Measurements from ENCODE around the gene RAPGEF3.
A peak's percentile ranks its signal among the peaks of the same experiment; 100 is the strongest.

The RAPGEF3 gene

DNA sequence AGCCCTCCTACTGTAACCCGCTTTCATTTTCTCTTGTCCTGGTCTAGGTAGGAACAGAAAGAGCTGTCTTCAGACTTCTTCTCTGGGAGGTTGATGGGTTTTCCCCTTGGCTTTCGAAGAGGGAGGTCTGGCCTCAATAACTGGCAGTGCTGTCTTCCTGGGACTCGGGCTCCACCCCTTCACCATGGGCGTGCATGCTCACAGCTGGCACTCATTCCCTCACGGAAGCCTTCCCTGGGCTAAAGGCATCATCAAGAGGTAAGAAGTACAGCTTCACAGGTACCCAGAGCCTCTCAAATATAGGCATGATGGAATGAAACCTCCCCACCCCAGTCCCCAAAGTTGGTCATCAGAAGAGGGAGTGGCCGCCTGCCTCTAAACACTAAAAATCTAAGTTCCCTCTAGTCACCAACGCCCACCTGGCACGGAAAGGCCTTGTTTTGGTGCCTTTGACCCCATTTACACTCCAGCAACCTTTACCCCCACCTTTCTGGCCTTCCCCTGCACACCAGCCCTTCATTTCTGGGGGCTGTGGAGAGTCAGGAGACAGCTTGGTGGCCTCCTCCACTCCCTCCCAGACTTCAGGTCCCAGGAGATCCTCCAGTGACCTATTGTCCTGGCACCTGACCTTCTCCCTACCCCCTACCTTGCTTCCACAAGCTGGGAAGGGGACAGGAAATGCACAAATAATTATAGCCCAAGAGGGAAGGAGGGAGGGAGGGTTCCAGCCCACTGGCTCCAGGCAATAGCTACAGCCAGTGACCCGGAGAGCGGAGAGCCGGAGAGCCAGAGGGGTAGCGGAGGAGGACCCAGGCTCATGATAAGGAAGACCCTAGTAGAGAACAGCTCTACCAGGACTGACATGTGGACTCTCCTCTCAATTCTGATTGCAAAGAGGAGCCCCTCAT is 2.8 kb downstream of the RAPGEF3 start:
- DNase-seq = no peak

DNA sequence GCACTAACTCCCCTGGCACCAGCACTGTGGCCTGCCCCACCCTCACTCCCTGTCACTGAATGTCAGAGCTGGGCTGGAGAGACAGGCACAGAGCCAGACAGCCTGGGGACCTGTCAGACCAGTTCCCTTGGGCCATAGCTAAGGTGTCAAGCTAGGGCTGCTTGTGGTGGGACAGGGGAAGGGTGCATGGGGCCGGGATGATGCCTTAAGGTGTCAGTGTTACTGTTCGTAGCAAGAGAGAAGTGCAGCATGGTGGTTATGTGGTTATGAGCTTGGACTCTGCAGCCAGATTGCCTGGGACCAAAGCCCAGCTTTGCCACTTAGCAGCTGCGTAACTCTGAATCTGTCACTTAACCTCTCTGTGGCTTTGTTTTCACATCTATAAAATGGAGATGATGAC is 3.8 kb downstream of the RAPGEF3 start:
- DNase-seq = no peak

DNA sequence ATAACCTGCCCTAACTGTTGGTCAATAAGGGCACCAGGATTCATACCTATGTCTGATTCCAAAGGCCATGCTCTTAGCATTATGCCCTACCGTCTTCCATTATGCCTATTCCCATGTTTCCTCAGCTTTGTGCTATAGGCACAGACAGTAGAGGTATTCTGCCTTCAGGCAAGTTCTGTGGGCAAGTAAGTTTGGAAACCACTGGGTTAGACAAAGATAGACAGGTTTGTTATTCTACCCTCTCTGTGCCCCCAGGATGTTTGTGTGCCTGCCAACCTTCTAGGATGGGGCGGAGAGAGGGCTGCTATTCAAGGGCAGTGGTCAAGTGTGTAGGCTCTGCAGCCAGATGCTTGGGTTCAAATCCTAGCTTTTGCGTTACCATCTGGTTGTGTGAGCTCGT is 4.6 kb downstream of the RAPGEF3 start:
- DNase-seq = no peak

DNA sequence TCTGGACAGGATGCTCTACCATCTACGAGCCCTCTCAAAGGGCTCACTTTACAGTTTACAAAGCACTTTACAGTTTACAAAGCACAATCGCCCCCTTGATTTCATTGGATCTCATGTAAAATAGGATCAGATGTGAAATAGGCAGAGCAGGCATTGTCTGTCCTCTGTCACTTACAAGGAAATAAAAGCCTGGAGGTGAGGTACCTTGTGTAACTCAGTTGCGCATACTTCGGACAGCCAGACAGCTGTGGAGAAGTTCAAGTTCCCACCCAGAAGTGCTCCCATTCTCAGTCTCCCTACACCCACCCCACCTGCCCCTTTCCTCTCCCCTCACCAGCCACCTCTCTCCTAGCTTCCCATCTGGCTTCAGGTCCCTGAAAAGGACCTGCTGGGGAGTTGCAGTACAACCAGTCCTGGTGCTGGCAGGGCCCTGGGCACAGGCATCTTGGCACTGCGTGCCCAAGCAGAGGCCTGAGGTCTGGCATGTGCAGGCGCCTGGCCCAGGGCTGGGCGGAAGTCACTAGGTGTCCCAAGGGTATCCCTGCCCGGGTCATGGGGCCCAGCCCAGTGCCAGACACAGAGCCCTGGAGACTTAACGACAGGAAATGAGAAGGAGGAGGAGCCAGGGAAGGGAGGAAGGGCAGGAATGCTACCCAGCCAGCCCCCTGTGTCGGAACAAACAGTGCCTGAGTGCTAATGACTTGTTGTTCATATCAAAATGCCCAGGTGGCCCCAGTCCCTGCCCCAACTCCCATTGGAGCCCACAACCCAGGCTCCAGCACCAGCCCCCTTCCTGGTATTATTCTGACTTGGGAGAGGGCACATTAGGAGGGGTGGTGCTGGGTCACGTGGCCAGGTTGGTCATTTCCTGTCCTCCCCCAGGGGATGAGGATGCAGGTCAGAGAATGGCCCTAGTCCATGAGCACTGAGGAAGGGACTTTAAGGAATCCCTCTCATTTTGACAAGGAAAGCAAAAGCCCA is 5.4 kb downstream of the RAPGEF3 start:
- no peak for DNase-seq

DNA sequence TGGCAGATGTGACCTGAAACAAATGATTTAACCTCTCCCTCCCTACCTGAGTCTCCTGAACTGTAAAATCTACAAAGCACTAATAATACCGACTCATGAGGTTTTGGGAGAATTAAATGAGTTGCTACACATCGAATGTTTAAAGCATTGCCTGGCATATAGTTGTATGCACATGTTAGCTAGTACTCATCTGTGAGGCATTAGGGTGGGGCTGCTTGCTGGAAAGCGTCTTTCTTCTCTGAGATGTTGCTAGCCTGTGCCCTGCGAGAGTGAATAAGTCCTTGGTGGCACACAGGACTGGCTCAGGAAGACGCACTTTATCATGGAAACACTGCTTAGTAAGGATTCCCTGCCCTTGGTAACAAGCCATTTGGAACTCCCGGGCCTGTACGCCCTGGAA is 6.1 kb downstream of the RAPGEF3 start:
- DNase-seq = no peak

DNA sequence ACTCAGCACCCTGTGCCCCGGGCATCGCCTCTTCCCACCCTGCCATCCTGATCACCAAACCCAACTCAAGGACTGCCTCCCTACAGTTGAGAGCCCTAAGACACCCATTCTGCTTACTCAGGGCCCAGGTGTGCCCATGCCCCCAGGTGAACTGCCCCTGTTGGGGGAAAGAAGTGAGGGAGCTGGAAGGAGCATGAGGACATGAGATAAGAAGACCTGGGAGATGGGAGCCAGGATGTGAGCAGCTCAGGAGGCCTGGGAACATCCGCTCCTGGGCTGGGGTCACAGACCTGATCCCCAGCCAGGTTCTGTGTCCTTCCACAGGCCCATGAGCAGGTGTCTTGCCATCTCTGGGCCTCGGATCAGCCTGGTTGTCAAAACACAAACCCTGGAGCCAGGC is 6.6 kb downstream of the RAPGEF3 start:
- no peak for DNase-seq

DNA sequence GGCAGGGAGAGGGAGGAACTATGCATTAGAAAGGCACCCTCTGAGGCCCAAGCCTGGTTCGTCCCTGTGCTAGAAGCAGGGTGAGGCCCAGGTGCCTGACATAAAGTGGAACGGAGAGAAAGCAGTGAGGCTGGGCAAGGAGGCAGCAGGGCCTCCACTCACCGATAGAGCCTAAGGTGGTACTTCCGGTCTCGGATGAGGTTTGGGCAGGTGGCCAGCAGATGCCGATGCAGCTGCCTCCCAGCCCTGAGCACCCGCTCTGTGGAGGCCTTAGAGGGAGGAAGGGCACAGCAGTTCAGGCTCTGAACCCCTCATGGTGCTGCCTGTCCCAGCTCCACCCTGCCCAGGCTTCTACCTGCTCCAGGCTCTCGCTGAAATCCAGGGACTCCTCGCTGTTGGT is 7.1 kb downstream of the RAPGEF3 start:
- DNase-seq = no peak

DNA sequence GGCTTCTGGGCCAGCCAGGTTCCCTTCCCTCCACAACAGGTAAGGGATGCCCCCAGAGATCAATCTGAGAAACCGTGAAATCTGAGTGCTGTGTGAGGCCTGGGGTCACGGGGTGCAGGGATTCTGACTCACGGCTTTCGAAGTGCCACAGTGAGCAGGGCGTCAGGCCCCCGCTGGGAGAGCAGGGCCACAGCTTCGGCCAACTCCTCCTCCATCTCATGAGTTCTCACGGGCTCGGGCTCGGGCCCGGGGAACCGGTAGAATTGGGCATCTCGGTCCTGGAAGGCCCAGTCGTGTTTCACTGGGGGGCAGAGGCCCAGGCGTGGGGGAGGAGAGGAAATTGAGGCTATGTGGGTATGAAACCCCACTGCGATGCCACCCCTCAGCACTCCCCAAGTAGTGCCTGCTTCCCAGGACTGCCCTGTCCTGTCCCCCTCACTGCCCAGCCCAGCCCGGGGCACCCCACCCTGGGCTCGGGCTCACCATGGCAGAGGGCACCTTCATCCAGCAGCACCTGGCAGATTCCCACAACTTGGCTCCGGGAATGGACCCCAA is 7.7 kb downstream of the RAPGEF3 start:
- DNase-seq = no peak

DNA sequence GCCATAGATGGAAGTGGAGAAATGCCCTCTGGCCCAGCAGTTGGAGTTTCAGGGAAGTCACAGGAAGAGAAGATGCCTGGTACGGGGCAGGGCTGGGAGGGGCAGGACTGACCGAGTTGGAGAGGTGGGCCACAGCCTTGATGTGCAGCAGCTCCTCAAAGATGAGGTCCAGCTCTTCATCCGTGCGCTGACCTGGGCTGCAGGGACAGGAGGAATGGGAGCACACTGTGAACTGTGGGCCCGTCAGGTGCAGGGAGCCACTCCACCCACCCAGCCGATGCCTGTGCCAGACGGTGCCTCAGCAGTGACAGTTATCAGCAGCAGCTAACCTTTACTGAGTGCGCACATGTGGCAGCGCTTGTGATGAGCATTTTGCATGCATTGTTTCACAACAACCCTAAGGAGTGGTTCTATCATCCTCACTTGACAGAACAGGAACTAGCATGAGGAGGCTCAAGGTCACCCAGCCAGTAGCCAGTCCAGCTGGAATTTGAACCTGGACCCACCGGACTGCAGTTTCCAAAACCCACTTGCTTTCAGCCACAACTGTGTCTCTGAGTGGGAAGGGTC is 8.4 kb downstream of the RAPGEF3 start:
- DNase-seq = no peak

DNA sequence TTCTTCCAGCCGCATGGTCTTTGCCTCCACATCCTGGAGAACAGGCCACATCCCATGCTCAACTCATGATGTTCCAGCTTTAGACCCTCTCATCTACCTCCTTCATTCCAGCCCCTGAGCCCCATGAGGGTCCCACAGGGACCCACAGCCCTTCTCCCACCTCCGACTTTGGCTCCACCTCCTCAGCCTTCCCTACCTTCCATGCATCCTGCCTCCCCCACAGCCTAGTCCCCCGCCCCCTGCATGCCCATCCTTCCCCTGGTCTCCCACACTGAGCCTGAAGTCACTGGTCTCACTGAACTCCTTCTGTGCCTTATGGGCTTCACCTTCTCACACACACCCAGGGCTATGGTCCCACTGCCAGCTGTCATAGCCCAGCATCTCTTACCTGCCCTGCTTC is 9.8 kb downstream of the RAPGEF3 start:
- no peak for DNase-seq

DNA sequence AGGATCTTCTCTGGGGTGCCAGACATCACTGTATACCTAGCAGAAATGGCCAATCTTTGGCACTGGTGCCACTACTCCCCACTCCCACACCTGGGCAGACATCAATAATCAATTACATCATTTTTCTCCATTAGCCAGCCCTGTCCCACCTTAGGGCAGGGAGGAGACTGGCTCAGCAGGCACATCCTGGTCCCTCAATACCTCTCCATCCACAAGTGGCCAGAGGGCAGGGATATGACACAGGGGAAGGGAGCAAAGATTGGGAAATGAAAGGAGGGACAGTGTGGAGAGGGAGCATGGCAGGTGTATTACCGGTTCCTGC is 10.2 kb downstream of the RAPGEF3 start:
- DNase-seq = no peak

DNA sequence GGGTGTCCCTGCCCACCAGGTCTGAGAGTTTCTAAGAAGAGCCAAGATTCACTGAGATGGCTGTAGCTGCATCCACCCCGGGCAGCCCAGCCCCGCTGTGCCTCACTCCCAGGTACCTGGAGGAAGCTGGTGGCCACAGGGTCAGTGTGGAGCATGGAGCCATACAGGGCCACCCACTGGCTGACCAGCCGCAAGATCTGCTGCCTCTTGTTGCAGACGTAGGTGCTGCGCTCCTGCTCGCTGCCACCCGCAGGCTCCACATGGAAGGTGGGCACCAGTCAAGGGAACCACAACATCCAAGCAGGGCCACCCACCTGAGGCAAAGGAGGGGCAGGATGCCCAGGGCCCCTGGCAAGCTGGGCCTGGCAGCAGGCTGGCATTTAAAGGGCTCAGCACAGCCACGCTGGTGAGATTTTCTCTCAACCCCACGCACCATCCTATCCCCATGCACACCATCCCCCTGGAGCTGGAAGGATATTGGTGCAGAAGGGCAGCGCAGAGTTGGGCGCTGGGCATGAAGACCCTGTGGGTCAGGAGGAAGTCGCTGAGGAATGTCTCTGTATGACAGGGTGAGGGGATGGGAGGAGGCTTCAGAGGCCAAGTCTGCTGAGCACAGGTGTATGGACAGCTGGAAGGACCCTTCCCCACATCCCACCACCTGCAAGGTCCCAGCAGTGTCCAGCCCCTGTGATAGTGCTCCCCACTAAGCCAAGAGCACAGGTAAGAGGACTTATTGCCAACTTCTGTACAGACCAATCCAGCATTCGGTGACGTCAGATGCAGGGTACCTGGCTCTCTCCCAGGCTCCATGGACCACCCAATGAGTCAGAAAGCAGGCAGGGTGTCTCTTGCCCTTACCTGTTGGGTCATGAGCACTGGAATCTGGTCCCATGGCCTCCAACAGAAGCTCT is 10.8 kb downstream of the RAPGEF3 start:
- DNase-seq = no peak

DNA sequence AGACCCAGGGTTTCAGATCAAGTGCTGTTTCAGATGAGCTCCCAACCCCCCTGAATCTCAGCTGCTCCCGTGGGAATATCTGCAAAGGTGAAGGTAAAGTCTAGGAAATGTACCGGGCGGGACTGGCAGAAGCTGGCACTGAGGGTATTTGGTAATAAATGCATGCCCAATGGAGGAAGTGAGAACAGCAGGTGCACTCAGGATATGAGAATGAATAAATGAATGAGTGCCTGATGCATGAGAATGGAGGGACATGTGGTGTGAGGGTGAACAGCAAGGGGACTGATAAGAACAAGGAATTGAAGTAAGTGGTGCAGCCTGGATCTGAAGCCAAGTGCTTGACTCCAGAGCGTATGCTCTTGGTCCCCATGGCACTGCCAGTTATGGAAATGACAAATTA is 11.6 kb downstream of the RAPGEF3 start:
- DNase-seq = no peak

DNA sequence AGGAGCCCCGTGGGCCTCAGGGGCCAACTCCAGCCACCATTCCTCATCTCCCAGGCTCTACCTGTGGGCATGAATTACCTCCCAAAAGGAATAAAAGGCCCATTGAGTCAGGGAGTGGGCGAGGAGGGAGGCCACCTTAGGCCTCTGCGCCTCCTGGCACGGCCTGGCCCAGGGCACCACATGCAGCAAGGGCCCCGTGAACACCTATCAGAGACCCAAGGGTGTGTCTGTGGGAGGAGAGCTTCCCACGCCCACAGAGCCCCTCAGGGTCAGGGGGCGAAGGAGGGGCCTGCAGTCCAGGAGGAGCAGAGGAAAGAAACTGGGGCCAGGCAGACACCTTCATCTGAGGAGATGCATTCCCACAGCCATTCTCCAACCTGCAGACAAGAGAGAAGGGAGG is 12.2 kb downstream of the RAPGEF3 start:
- DNase-seq = no peak

DNA sequence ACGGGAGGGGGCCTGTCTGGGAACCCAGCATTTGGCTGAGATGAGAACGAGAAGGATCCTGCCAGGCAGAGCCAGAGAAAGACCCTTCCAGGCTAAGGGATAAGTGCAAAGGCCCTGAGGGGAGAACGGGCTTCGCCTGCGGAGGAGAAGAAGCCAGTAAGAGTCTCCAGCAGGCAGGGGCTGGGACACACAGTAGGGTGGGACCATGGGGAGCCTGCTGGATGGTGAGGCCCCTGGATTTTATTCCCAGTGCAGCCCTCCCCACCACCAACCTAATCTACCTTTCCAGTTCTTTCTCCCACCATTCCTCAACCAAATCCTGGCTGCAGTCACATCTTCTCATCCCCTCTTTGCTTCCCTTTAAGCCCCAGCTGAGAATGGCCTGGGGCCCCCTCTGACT is 12.6 kb downstream of the RAPGEF3 start:
- DNase-seq = no peak

DNA sequence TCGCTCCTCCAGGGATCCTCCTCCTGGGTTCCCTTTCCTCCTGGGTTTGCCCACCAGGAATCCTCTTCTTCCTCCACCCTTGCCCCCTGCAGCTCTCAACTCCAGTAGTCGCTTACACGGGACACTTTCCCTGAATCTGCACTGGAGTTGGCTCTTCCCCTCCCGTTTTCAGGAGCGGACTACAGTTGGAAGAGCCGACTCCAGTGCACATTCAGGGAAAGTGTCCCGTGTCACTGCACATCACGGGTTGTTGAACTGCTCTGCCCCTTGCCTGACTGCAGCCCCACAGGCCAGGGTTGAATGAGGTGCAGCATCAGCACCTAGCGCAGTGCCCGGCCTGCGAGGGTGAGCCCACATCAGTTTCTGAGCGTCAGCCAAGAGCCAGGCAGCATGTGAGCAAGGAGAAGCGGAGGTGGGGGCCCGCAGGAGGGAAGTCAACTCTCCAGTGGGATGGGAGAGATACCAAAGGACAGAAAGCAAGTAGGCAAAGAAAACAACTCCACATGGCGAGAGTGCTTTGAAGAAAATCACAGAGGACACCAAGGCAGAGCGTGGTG is 13.1 kb downstream of the RAPGEF3 start:
- no peak for DNase-seq

DNA sequence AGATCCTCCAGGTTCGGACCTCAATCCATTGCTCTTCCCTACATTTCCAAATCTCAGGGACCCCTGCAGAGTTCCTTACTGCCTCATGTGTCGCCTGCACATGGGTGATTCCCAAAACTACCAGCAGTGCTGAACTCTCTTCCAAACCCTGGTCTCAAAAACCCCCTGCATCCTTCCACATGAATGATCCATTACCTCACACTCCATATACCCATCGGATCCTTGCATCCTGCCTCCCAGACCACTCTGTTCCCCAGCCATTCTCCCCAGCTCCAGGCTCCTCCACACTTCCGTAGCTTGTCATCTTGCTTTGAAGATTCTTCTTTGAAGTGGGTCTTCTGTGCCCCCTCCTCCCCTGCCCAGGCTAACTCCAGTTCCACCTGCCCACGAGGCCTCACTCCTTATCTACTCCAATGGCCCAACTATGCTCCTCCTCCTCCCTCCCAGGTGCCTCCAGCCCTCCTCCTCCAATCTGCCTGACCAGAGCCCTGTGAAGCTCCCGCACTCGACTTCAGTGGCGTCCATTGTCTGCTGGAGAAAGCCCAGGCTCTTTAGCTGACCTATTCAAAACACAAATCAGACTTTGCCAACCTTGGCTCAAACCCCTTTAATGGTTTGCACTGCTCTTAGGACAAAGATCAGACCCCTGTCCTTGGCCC is 13.8 kb downstream of the RAPGEF3 start:
- no peak for DNase-seq

DNA sequence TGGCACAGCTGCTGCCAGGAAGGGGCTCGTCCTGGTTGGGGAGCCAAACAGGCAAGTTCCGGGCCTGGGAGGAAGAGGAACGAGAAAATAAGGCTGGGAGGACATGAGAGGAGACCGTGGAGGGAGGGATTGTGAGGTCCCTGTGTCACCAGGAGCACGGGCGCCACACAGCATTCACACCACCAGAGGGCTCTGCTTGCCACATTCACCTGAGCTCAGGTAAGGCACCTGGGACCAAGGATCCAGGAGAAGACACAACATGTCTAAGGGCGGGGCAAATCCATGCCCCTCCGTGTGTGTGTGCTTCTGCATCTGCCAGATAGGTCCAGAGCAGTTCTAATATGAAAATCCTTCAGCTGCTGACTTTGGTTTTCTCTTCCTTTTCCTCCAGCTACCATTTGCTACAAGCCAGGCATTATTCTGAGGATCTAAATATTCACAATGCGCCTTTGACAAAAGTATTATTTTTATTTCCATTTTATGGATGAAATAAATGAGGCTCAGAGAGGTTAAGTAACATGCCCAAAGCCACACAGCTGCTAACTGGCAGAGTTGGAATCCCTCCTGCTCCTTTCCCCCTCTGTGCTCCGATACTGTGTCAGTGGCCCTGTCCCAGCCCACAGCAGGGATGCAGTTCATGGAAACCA is 14.6 kb downstream of the RAPGEF3 start:
- DNase-seq = peak; percentile 70

DNA sequence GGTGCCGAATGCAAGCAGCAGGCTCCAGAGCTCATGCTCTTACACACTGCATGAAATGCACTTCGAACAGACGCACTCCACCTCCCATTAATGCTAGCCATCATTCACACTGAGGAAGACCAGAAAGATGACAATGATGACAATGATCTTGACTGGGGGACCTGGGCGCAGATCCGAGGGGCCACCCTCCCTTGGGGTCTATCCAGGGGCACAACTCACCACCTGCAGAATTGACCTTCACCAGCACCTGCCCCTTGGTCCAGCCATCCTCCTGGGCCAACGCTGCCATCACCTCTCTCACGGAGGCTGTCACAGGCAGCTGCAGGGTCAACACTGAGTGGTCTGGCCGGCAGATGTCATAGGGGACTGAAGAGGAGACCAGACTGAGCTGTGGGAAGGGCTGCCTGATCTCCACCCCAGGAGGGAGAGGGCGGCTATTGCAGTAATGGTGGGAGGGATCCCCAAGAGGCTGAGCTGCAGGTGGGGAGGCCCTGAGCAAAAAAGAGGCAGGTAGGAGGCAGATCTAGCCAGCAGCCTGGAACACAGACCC is 15.3 kb downstream of the RAPGEF3 start:
- DNase-seq = no peak

DNA sequence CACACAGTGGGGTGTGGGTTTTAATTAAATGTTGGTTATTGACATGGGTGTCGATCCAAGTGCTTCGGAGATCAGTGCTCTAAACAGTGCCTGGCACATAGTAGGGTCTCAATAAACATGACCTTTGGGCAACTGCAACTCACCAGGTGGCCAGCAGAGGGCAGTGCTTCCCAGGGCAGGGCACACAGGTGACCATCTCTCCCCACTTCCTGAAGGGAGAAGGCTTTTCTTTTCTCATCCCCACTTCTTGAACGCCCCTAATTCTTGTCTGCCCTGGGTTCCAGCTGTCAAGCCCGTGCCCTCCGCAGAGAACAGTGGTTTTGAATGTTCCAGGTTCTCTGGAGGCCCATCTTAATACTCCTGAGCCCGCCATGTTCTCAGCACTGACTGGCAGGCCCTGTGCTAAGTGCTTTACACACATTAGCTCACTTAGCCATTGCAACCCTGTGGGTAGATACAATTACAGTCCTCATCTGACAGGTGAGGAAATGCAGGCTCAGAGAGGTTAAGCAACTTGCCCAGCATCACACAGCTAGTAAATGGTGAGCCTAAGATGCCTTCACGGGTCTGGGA is 16.3 kb downstream of the RAPGEF3 start:
- peak; percentile 95 for DNase-seq
